ENCODE measurements around the gene KIF22.

DNA sequence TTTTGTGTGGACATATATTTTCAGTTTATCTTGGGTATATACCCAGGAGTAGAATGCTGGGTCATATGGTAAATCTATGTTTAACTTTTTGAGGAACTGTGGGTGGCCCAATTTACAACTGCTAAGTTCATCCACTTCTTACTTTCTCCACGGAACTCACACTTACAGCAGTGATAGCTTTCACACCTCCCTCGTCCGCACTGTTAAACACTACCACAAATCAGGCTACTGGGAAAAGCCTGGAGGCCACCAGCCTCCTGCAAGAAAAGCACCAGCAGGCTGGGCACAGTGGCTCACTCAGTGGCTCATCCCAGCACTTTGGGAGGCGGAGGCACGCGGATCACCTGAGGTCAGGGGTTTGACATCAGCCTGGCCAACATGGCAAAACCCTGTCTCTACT is 27.2 kb upstream of the KIF22 start:
- TF ChIP-seq, protein P1, sequence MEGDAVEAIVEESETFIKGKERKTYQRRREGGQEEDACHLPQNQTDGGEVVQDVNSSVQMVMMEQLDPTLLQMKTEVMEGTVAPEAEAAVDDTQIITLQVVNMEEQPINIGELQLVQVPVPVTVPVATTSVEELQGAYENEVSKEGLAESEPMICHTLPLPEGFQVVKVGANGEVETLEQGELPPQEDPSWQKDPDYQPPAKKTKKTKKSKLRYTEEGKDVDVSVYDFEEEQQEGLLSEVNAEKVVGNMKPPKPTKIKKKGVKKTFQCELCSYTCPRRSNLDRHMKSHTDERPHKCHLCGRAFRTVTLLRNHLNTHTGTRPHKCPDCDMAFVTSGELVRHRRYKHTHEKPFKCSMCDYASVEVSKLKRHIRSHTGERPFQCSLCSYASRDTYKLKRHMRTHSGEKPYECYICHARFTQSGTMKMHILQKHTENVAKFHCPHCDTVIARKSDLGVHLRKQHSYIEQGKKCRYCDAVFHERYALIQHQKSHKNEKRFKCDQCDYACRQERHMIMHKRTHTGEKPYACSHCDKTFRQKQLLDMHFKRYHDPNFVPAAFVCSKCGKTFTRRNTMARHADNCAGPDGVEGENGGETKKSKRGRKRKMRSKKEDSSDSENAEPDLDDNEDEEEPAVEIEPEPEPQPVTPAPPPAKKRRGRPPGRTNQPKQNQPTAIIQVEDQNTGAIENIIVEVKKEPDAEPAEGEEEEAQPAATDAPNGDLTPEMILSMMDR (IDR thresholded peaks at IDR 0.05): no peak
- no peak for TF ChIP-seq POLR2A (IDR thresholded peaks at IDR 0.05)
